HEK293 (cell line): ENCODE results near the gene LRRN2.

ENCODE experiments used
- CTCF ChIA-PET: fragments of 350-600 bp; formaldehyde crosslinking; extraction: SDS; loops from one replicate; lab custom pipeline; 2021; ENCODE audit warnings: antibody characterized with exemption; lab: Yijun Ruan, JAX
- POLR2A ChIA-PET: fragments of 300-600 bp; formaldehyde crosslinking; extraction: SDS; loops from one replicate; lab custom pipeline; 2020; ENCODE audit warnings: antibody characterized with exemption, inconsistent platforms; lab: Yijun Ruan, JAX
- H3K27ac ChIP-seq: fragments of 200-500 bp; sonication (Bioruptor generic); 2 replicates; pipeline ENCODE4 v1.5.1; 2014; ENCODE audit warnings: low read depth, low read length, control low read depth, inconsistent platforms; ENCODE audit errors: extremely low read depth
- H3K36me3 ChIP-seq, 2 experiments: fragments of 200-500 bp in 1 of 2; sonication (Bioruptor generic) in 1 of 2; 1 replicate in 1 of 2; 2 replicates in 1 of 2; pipeline ENCODE4 v1.5.1; 2014 to 2017; ENCODE audit warnings: inconsistent platforms in 2 of 2, low read length in 2 of 2; ENCODE audit not compliant: control insufficient read depth in 2 of 2, insufficient read depth in 1 of 2
- H3K4me1 ChIP-seq: fragments of 200-500 bp; sonication (Bioruptor generic); 2 replicates; pipeline ENCODE4 v1.5.1; 2014; ENCODE audit warnings: mild to moderate bottlenecking, low read length, inconsistent platforms; ENCODE audit not compliant: control insufficient read depth, insufficient read depth
- H3K4me3 ChIP-seq: 2 replicates; pipeline ENCODE4 v1.5.1; 2011; ENCODE audit warnings: low read depth, mild to moderate bottlenecking, control low read depth, low read length, moderate library complexity
- H3K9me3 ChIP-seq: fragments of 200-500 bp; sonication (Bioruptor generic); 2 replicates; pipeline ENCODE4 v1.5.1; 2014; ENCODE audit warnings: low read depth, low read length, inconsistent platforms; ENCODE audit not compliant: control insufficient read depth, insufficient read depth
- GLIS1 ChIP-seq: fragments of 450-650 bp; formaldehyde crosslinking; IDR thresholded peaks from 2 replicates; pipeline ENCODE4 v1.5.1; 2016; ENCODE audit warnings: missing biosample characterization, missing genetic modification characterization
- KLF10 ChIP-seq: fragments of 450-650 bp; IDR thresholded peaks from 2 replicates; pipeline ENCODE4 v1.5.1; 2018; ENCODE audit warnings: missing biosample characterization, mild to moderate bottlenecking, missing genetic modification characterization
- MZF1 ChIP-seq: fragments of 450-650 bp; formaldehyde crosslinking; IDR thresholded peaks from 2 replicates; pipeline ENCODE4 v1.5.1; 2017; ENCODE audit warnings: missing biosample characterization, missing genetic modification characterization, borderline replicate concordance
- OVOL3 ChIP-seq: fragments of 450-650 bp; formaldehyde crosslinking; IDR thresholded peaks from 2 replicates; pipeline ENCODE4 v1.5.1; 2016; ENCODE audit warnings: missing biosample characterization, missing genetic modification characterization
- SCRT1 ChIP-seq: fragments of 450-650 bp; formaldehyde crosslinking; IDR thresholded peaks from 2 replicates; pipeline ENCODE4 v1.5.1; 2016; ENCODE audit warnings: missing biosample characterization, missing genetic modification characterization, borderline replicate concordance
- ZFP41 ChIP-seq: fragments of 450-650 bp; formaldehyde crosslinking; IDR thresholded peaks from 2 replicates; pipeline ENCODE4 v1.5.1; 2016; ENCODE audit warnings: missing biosample characterization, missing genetic modification characterization, borderline replicate concordance
- ZNF132 ChIP-seq: fragments of 450-650 bp; formaldehyde crosslinking; IDR thresholded peaks from 2 replicates; pipeline ENCODE4 v1.5.1; 2017; ENCODE audit warnings: missing biosample characterization, missing genetic modification characterization, borderline replicate concordance
- ZNF140 ChIP-seq: fragments of 450-650 bp; formaldehyde crosslinking; IDR thresholded peaks from 2 replicates; pipeline ENCODE4 v1.5.1; 2016; ENCODE audit warnings: missing biosample characterization, missing genetic modification characterization
- ZNF48 ChIP-seq: fragments of 450-650 bp; formaldehyde crosslinking; IDR thresholded peaks from 2 replicates; pipeline ENCODE4 v1.5.1; 2016; ENCODE audit warnings: missing biosample characterization, missing genetic modification characterization
- ZNF549 ChIP-seq: fragments of 450-650 bp; IDR thresholded peaks from 2 replicates; pipeline ENCODE4 v1.5.1; 2018; ENCODE audit warnings: missing biosample characterization, missing genetic modification characterization, mild to moderate bottlenecking, inconsistent platforms, moderate library complexity
- ZNF768 ChIP-seq: fragments of 450-650 bp; formaldehyde crosslinking; IDR thresholded peaks from 2 replicates; pipeline ENCODE4 v1.5.1; 2018; ENCODE audit warnings: missing biosample characterization, mild to moderate bottlenecking, missing genetic modification characterization
- ZNF843 ChIP-seq: fragments of 450-650 bp; formaldehyde crosslinking; IDR thresholded peaks from 2 replicates; pipeline ENCODE4 v1.5.1; 2016; ENCODE audit warnings: missing biosample characterization, missing genetic modification characterization
- TF ChIP-seq, protein P1 (sequence below): fragments of 450-650 bp; formaldehyde crosslinking; IDR thresholded peaks from 2 replicates; pipeline ENCODE4 v1.5.1; 2016; ENCODE audit warnings: missing biosample characterization, missing genetic modification characterization
- TF ChIP-seq, protein P2 (sequence below): fragments of 450-650 bp; formaldehyde crosslinking; IDR thresholded peaks from 2 replicates; pipeline ENCODE4 v1.5.1; 2016; ENCODE audit warnings: missing biosample characterization, missing genetic modification characterization, borderline replicate concordance
- TF ChIP-seq, protein P3 (sequence below): fragments of 450-650 bp; formaldehyde crosslinking; IDR thresholded peaks from 2 replicates; pipeline ENCODE4 v1.5.1; 2017; ENCODE audit warnings: missing biosample characterization, missing genetic modification characterization
- TF ChIP-seq, protein P4 (sequence below): fragments of 450-650 bp; formaldehyde crosslinking; IDR thresholded peaks from 2 replicates; pipeline ENCODE4 v1.5.1; 2016; ENCODE audit warnings: missing biosample characterization, missing genetic modification characterization
- TF ChIP-seq, protein P5 (sequence below): fragments of 450-650 bp; formaldehyde crosslinking; IDR thresholded peaks from 2 replicates; pipeline ENCODE4 v1.5.1; 2017; ENCODE audit warnings: missing biosample characterization, mild to moderate bottlenecking, missing genetic modification characterization, moderate library complexity

LRRN2 gene

DNA sequence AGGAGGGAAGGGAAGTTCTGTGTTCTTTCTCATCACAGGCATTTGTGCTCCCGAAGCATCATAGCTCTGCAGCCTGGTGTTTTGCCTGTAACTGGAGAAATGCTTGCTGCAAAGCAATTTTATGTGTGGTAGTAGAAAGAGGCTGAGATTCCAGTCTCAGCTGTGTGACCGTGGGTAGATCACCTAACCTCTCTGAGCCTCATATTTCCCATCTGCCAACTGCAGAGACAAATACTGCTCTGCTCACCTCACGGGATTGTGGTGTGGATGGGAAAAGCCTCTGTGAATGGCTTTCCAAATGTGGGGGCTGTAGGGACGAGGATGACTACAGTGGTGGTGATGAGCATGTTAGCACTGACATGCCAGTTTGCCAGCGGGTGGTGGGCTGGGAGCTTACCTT, 85.3 kb downstream of the LRRN2 start:
- TF ChIP-seq, protein P1, sequence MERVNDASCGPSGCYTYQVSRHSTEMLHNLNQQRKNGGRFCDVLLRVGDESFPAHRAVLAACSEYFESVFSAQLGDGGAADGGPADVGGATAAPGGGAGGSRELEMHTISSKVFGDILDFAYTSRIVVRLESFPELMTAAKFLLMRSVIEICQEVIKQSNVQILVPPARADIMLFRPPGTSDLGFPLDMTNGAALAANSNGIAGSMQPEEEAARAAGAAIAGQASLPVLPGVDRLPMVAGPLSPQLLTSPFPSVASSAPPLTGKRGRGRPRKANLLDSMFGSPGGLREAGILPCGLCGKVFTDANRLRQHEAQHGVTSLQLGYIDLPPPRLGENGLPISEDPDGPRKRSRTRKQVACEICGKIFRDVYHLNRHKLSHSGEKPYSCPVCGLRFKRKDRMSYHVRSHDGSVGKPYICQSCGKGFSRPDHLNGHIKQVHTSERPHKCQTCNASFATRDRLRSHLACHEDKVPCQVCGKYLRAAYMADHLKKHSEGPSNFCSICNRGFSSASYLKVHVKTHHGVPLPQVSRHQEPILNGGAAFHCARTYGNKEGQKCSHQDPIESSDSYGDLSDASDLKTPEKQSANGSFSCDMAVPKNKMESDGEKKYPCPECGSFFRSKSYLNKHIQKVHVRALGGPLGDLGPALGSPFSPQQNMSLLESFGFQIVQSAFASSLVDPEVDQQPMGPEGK (tag by site-specific recombination) = no peak
- TF ChIP-seq ZNF768 (tag by site-specific recombination) = peak; percentile 75; the same call in 1 of the 2 replicates
- H3K4me1 ChIP-seq = no peaks in the 10 kb centered on the region
- ChIA-PET CTCF (interaction anchor here (0.6 to 1.1 kb wide), 2 partner anchors 207 to 409 kb away, joined by 3 to 5 read pairs; no protein-coding TSS in a partner anchor), POLR2A (no interaction called here)
- no peak overlapping the region for H3K27ac ChIP-seq
- no peaks in the 10 kb centered on the region for H3K36me3 ChIP-seq
- no peaks in the 10 kb centered on the region for H3K9me3 ChIP-seq
- no peak overlapping the region for H3K4me3 ChIP-seq

DNA sequence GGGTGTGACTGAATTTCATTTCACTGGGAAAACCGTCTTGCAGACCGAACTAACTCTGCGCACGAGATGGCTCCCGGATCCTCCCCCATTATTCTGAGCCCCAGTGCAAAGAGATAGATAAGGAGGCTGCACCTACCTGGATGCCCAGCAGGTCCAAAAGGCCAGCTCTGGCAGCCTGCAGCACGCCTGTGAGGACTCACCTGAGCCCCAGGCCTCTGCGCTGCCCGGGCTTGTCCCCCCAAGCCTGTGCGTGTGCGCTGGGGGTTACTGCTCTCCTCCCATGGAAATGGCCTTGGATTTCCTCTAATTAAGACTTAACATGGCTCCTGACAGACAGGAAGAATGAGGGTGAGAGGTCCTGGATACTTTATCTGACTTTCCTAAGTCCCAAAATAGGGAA, 85.9 kb downstream of the LRRN2 start:
- Histone ChIP-seq H3K27ac (no peak overlapping the region), H3K9me3 (no peaks in the 10 kb centered on the region), H3K4me1 (no peaks in the 10 kb centered on the region), H3K4me3 (no peak overlapping the region), H3K36me3 (no peaks in the 10 kb centered on the region)
- CTCF ChIA-PET = no interaction called here
- POLR2A ChIA-PET = no interaction called here
- no peak for TF ChIP-seq ZFP41 (tag by site-specific recombination)
- TF ChIP-seq, protein P2, sequence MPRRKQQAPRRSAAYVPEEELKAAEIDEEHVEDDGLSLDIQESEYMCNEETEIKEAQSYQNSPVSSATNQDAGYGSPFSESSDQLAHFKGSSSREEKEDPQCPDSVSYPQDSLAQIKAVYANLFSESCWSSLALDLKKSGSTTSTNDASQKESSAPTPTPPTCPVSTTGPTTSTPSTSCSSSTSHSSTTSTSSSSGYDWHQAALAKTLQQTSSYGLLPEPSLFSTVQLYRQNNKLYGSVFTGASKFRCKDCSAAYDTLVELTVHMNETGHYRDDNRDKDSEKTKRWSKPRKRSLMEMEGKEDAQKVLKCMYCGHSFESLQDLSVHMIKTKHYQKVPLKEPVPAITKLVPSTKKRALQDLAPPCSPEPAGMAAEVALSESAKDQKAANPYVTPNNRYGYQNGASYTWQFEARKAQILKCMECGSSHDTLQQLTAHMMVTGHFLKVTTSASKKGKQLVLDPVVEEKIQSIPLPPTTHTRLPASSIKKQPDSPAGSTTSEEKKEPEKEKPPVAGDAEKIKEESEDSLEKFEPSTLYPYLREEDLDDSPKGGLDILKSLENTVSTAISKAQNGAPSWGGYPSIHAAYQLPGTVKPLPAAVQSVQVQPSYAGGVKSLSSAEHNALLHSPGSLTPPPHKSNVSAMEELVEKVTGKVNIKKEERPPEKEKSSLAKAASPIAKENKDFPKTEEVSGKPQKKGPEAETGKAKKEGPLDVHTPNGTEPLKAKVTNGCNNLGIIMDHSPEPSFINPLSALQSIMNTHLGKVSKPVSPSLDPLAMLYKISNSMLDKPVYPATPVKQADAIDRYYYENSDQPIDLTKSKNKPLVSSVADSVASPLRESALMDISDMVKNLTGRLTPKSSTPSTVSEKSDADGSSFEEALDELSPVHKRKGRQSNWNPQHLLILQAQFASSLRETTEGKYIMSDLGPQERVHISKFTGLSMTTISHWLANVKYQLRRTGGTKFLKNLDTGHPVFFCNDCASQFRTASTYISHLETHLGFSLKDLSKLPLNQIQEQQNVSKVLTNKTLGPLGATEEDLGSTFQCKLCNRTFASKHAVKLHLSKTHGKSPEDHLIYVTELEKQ (tag by site-specific recombination) = no peak

DNA sequence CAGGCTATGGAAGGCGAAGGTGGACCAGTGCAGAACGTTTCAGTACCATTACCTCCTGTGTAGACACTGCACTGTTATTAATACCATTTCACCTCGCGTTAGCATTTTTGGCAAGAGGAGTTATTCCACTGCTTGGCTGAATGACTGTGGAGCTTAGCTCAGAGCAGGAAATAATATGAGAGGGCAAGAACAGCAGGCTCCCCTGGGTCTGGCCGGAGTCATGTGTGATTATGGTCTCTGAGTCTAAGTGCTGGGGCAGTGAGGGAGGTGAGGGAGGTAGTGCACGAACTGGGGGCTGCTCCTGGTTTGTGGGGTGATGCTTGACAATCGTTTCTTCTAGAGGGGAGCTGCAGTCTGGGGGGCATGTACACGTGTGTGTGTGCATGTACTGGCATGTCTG, 86.4 kb downstream of the LRRN2 start:
- TF ChIP-seq, protein P3, sequence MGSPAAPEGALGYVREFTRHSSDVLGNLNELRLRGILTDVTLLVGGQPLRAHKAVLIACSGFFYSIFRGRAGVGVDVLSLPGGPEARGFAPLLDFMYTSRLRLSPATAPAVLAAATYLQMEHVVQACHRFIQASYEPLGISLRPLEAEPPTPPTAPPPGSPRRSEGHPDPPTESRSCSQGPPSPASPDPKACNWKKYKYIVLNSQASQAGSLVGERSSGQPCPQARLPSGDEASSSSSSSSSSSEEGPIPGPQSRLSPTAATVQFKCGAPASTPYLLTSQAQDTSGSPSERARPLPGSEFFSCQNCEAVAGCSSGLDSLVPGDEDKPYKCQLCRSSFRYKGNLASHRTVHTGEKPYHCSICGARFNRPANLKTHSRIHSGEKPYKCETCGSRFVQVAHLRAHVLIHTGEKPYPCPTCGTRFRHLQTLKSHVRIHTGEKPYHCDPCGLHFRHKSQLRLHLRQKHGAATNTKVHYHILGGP (tag by site-specific recombination) = no peak
- TF ChIP-seq, protein P4, sequence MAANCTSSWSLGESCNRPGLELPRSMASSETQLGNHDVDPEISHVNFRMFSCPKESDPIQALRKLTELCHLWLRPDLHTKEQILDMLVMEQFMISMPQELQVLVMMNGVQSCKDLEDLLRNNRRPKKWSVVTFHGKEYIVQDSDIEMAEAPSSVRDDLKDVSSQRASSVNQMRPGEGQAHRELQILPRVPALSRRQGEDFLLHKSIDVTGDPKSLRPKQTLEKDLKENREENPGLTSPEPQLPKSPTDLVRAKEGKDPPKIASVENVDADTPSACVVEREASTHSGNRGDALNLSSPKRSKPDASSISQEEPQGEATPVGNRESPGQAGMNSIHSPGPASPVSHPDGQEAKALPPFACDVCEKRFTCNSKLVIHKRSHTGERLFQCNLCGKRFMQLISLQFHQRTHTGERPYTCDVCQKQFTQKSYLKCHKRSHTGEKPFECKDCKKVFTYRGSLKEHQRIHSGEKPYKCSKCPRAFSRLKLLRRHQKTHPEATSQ (tag by site-specific recombination) = no peak
- TF ChIP-seq ZNF549 (tag by site-specific recombination) = no peak
- TF ChIP-seq ZNF132 (tag by site-specific recombination) = no peak
- TF ChIP-seq GLIS1 (tag by site-specific recombination) = no peak
- no peak for TF ChIP-seq OVOL3 (tag by site-specific recombination)
- TF ChIP-seq MZF1 (tag by site-specific recombination) = no peak
- TF ChIP-seq KLF10 (tag by site-specific recombination) = no peak
- TF ChIP-seq ZNF48 (tag by site-specific recombination) = no peak
- TF ChIP-seq, protein P5, sequence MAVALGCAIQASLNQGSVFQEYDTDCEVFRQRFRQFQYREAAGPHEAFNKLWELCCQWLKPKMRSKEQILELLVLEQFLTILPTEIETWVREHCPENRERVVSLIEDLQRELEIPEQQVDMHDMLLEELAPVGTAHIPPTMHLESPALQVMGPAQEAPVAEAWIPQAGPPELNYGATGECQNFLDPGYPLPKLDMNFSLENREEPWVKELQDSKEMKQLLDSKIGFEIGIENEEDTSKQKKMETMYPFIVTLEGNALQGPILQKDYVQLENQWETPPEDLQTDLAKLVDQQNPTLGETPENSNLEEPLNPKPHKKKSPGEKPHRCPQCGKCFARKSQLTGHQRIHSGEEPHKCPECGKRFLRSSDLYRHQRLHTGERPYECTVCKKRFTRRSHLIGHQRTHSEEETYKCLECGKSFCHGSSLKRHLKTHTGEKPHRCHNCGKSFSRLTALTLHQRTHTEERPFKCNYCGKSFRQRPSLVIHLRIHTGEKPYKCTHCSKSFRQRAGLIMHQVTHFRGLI = no peak
- no peak for TF ChIP-seq ZNF843 (tag by site-specific recombination)
- TF ChIP-seq SCRT1 (tag by site-specific recombination) = no peak
- TF ChIP-seq ZNF140 (tag by site-specific recombination) = no peak
- no peak for TF ChIP-seq ZFP41 (tag by site-specific recombination)
- CTCF ChIA-PET = interaction anchor here (0.6 kb wide), 1 partner anchor 430 kb away, joined by 4 read pairs; no protein-coding TSS in a partner anchor
- Histone ChIP-seq H3K9me3 (no peaks in the 10 kb centered on the region), H3K4me3 (no peak overlapping the region), H3K4me1 (no peaks in the 10 kb centered on the region), H3K36me3 (no peaks in the 10 kb centered on the region), H3K27ac (no peak overlapping the region)
- POLR2A ChIA-PET = no interaction called here
